ENCODE data around the gene CBFA2T3.

- TF ChIP-seq POLR2A (IDR thresholded peaks at IDR 0.05) (no peak), CTCF (IDR thresholded peaks at IDR 0.05) (no peak), POLR2AphosphoS5 (IDR thresholded peaks at IDR 0.05) (no peak), EP300 (IDR thresholded peaks at IDR 0.05) (no peak)
These were observed 8.5 kb upstream of the CBFA2T3 start for GRCh38 chr16:88985521-88985920.

Data from gastroesophageal sphincter (tissue), 3 donors.